CD4-positive, alpha-beta T cell treated with Interleukin-12 subunit alpha and Interleukin-12 subunit beta, for 1 hour (primary cell): ENCODE data around the gene ABHD17B.
"Not testable (repeated sequence)": the region's sequence is repeated elsewhere in the genome, so short reads cannot be mapped to it uniquely, and the experiment has no call there.

Experiments
- DNase-seq: peaks from one replicate; pipeline ENCODE4 v3.0.0-alpha.2; 2020

ABHD17B gene

GRCh38 chr9:71915495-71915894, 4.5 kb upstream of the ABHD17B start:
- no peak for DNase-seq

GRCh38 chr9:71911908-71912335, 929 bp upstream of the ABHD17B start:
- no peak for DNase-seq

GRCh38 chr9:71910650-71911060, 338 bp downstream of the ABHD17B start:
- no peak for DNase-seq

- DNase-seq = peak; percentile 25
These were observed 925 bp downstream of the ABHD17B start for GRCh38 chr9:71909887-71910649.

GRCh38 chr9:71908825-71909224, 2.2 kb downstream of the ABHD17B start:
- no peak for DNase-seq

- DNase-seq = no peak
These were observed 6.9 kb downstream of the ABHD17B start for GRCh38 chr9:71904076-71904475.

- DNase-seq = no peak
These were observed 9.0 kb downstream of the ABHD17B start for GRCh38 chr9:71901695-71902597.

GRCh38 chr9:71898756-71899155, 12.2 kb downstream of the ABHD17B start:
- DNase-seq = not testable (repeated sequence)

GRCh38 chr9:71897577-71897976, 13.4 kb downstream of the ABHD17B start:
- DNase-seq = peak; percentile 48

GRCh38 chr9:71896761-71897160, 14.2 kb downstream of the ABHD17B start:
- DNase-seq = no peak

GRCh38 chr9:71895955-71896354, 15.0 kb downstream of the ABHD17B start:
- no peak for DNase-seq

- no peak for DNase-seq
These were observed 15.9 kb downstream of the ABHD17B start for GRCh38 chr9:71895117-71895516.

- no peak for DNase-seq
These were observed 19.3 kb downstream of the ABHD17B start for GRCh38 chr9:71891557-71892189.

GRCh38 chr9:71890042-71890679, 20.8 kb downstream of the ABHD17B start:
- DNase-seq = no peak

GRCh38 chr9:71887362-71887761, 23.6 kb downstream of the ABHD17B start:
- DNase-seq = no peak

GRCh38 chr9:71886541-71886940, 24.5 kb downstream of the ABHD17B start:
- DNase-seq = no peak

- DNase-seq = no peak
These were observed 25.0 kb downstream of the ABHD17B start for GRCh38 chr9:71886015-71886414.

- no peak for DNase-seq
These were observed 25.5 kb downstream of the ABHD17B start for GRCh38 chr9:71885467-71885866.

- no peak for DNase-seq
These were observed 27.0 kb downstream of the ABHD17B start for GRCh38 chr9:71884005-71884404.

- no peak for DNase-seq
These were observed 31.3 kb downstream of the ABHD17B start for GRCh38 chr9:71879644-71880174.

- no peak for DNase-seq
These were observed 32.4 kb downstream of the ABHD17B start for GRCh38 chr9:71878327-71879274.
